ENCODE results near the gene MYL9. TPM values are rescaled to one million over a fixed set of nuclear protein-coding genes. Genes with fewer than 3 reads are reported as not detected.

MYL9 gene
- total RNA-seq, 1 experiment from 2014 or later: 49.3 TPM

DNA sequence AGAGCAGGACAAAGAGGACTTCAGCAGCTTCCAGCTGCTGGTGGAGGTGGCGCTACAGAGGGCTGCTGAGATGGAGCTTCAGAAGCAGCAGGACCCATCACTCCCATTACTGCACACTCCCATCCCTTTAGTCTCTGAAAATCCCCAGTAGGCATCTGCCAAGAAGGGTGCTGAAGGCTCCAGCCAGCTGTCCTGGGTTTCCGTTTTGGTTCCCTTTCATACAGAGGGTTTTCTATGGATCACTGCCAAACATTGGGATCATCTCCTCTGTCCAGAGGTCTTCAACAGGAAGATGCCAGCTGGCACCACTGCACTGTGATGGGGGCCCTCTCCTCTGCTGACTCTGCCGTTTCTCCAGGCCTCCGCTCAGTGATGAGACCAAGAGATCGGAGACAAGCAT is 50.0 kb downstream of the MYL9 start:
- Histone ChIP-seq H3K4me3 (replicated peaks in 1 of 2; ENCODE audit: low read depth in 1 of 2, low read length in 2 of 2) (no peak overlapping the region), H2AFZ (ENCODE audit: low read depth, low read length, poor library complexity, severe bottlenecking) (no peak overlapping the region), H3K9me2 (ENCODE audit: insufficient read depth) (no peaks in the 10 kb centered on the region), H3K79me2 (ENCODE audit: insufficient read depth, low read length) (no peaks in the 10 kb centered on the region), H3K4me2 (ENCODE audit: low read length) (no peak overlapping the region), H3K9me3 (ENCODE audit: control insufficient read depth in 1 of 2, insufficient read depth in 1 of 2, low read depth in 1 of 2, low read length in 2 of 2) (no peaks in the 10 kb centered on the region), H3K27me3 (ENCODE audit: insufficient read depth, low read length) (no peaks in the 10 kb centered on the region), H3K9ac (ENCODE audit: low read length) (no peak overlapping the region), H3K4me1 (ENCODE audit: control insufficient read depth in 1 of 2, insufficient read depth in 2 of 2, low read length in 2 of 2) (peaks cover 5 to 9% of the 10 kb centered on the region in 2 experiments; a peak in 3 of 4 replicates), H4K20me1 (ENCODE audit: insufficient read depth) (no peaks in the 10 kb centered on the region), H3K27ac (ENCODE audit: low read depth, low read length) (no peak overlapping the region), H3K36me3 (ENCODE audit: control insufficient read depth in 1 of 2, insufficient read depth in 2 of 2, low read length in 2 of 2) (no peaks in the 10 kb centered on the region)
- POLR2A ChIA-PET: no interaction called here
- CTCF ChIA-PET: interaction anchor here (1.9 kb wide), 1 partner anchor 14 kb away, joined by 12 read pairs; the partner anchor contains the start of gene RAB5IF
- RAD21 ChIA-PET (ENCODE audit: low non-redundant PET in 1 of 2, low total read pairs in 2 of 2, uncharacterized antibody in 2 of 2, unreplicated experiment in 2 of 2): no interaction called here
- TF ChIP-seq JUND (IDR thresholded peaks at IDR 0.05) (no peak), EGR1 (IDR thresholded peaks at IDR 0.05; ENCODE audit: low read depth) (no peak), SRF (IDR thresholded peaks at IDR 0.05; ENCODE audit: low read depth) (no peak), SIN3A (IDR thresholded peaks at IDR 0.05; ENCODE audit: low read depth) (no peak), POLR2AphosphoS5 (IDR thresholded peaks at IDR 0.05; ENCODE audit: low read depth, low read length) (no peak), MAX (IDR thresholded peaks at IDR 0.05) (no peak), ELF1 (IDR thresholded peaks at IDR 0.05; ENCODE audit: borderline replicate concordance, low read depth) (no peak), SP1 (IDR thresholded peaks at IDR 0.05; ENCODE audit: low read depth) (no peak)
- ATAC-seq: no peak
- intact Hi-C loops (cut with micrococcal nuclease): no loop called here
- BruUV-seq (replicated peaks): no TSS peak
- DNase-seq (ENCODE audit: low read depth, low spot score): no peak

GRCh38 chr20:36591854-36592641 is 50.7 kb downstream of the MYL9 start:
- BruUV-seq (replicated peaks): no TSS peak
- Histone ChIP-seq H3K4me2 (ENCODE audit: low read length) (no peak overlapping the region; the same call in 1 of the 2 replicates), H2AFZ (ENCODE audit: low read depth, low read length, poor library complexity, severe bottlenecking) (no peak overlapping the region), H3K9me3 (ENCODE audit: control insufficient read depth in 1 of 2, insufficient read depth in 1 of 2, low read depth in 1 of 2, low read length in 2 of 2) (no peaks in the 10 kb centered on the region), H3K36me3 (ENCODE audit: control insufficient read depth in 1 of 2, insufficient read depth in 2 of 2, low read length in 2 of 2) (no peaks in the 10 kb centered on the region), H4K20me1 (ENCODE audit: insufficient read depth) (no peaks in the 10 kb centered on the region), H3K4me3 (replicated peaks in 1 of 2; ENCODE audit: low read depth in 1 of 2, low read length in 2 of 2) (no peak overlapping the region), H3K4me1 (ENCODE audit: control insufficient read depth in 1 of 2, insufficient read depth in 2 of 2, low read length in 2 of 2) (peaks cover 5 to 9% of the 10 kb centered on the region in 2 experiments; a peak in 3 of 4 replicates), H3K27me3 (ENCODE audit: insufficient read depth, low read length) (no peaks in the 10 kb centered on the region), H3K79me2 (ENCODE audit: insufficient read depth, low read length) (no peaks in the 10 kb centered on the region), H3K9me2 (ENCODE audit: insufficient read depth) (no peaks in the 10 kb centered on the region), H3K9ac (ENCODE audit: low read length) (no peak overlapping the region), H3K27ac (ENCODE audit: low read depth, low read length) (no peak overlapping the region)
- RAD21 ChIA-PET (ENCODE audit: low non-redundant PET in 1 of 2, low total read pairs in 2 of 2, uncharacterized antibody in 2 of 2, unreplicated experiment in 2 of 2): no interaction called here
- POLR2A ChIA-PET: interaction anchor here (1.4 kb wide), 1 partner anchor 13 kb away, joined by 8 read pairs; the partner anchor contains the start of gene RAB5IF
- ATAC-seq: peak; percentile 74
- intact Hi-C loops (cut with micrococcal nuclease): loop anchor here (1.0 kb wide), 1 partner anchor 36 kb away; no protein-coding TSS in a partner anchor
- CTCF ChIA-PET: interaction anchor here (0.6 to 1.9 kb wide), 6 partner anchors 9 to 86 kb away, joined by 3 to 12 read pairs (median 3); partner anchors contain the start of gene RAB5IF
- TF ChIP-seq POLR2A (IDR thresholded peaks at IDR 0.05; ENCODE audit: borderline replicate concordance, extremely low read depth, insufficient read depth, insufficient read length): no peak
- TF ChIP-seq CTCF (IDR thresholded peaks at IDR 0.05 in 2 of 3, conservative IDR thresholded peaks at IDR 0.05 in 1 of 3; ENCODE audit: borderline replicate concordance in 1 of 3, insufficient read depth in 1 of 3, low read depth in 2 of 3, low read length in 2 of 3): peak; percentile 49 to 60 (median 55); a peak in 5 of 6 replicates
- peak; percentile 47 for TF ChIP-seq RAD21 (IDR thresholded peaks at IDR 0.05; ENCODE audit: low read depth)
- TF ChIP-seq, protein P1, sequence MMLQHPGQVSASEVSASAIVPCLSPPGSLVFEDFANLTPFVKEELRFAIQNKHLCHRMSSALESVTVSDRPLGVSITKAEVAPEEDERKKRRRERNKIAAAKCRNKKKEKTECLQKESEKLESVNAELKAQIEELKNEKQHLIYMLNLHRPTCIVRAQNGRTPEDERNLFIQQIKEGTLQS (IDR thresholded peaks at IDR 0.05): no peak
- peak; percentile 11 for TF ChIP-seq YY1 (IDR thresholded peaks at IDR 0.05; ENCODE audit: extremely low read depth, insufficient replicate concordance, low read depth, low read length)
- no peak for TF ChIP-seq FOSL1 (IDR thresholded peaks at IDR 0.05; ENCODE audit: low read depth)
- peak; percentile 22 for DNase-seq (ENCODE audit: low read depth, low spot score)

All from HCT116 (cell line).